GM19099 (cell line): Measurements from ENCODE around the gene GNAQ.

ENCODE experiments used
- POLR2A ChIP-seq: IDR thresholded peaks from 3 replicates; pipeline ENCODE4 v1.6.1; 2011; ENCODE audit warnings: low read depth; ENCODE audit not compliant: insufficient read length; ENCODE audit errors: extremely low read depth

GNAQ gene

GRCh38 chr9:77773381-77773780 lies 258.2 kb downstream of the GNAQ start:
- TF ChIP-seq POLR2A = no peak

- TF ChIP-seq POLR2A = no peak
These were observed 259.0 kb downstream of the GNAQ start for GRCh38 chr9:77772646-77773045.

- no peak for TF ChIP-seq POLR2A
These were observed 260.4 kb downstream of the GNAQ start for GRCh38 chr9:77771171-77771570.

- no peak for TF ChIP-seq POLR2A
These were observed 261.3 kb downstream of the GNAQ start for GRCh38 chr9:77770340-77770739.

- no peak for TF ChIP-seq POLR2A
These were observed 262.4 kb downstream of the GNAQ start for GRCh38 chr9:77769246-77769645.

GRCh38 chr9:77766587-77766986 lies 265.0 kb downstream of the GNAQ start:
- TF ChIP-seq POLR2A = no peak

- TF ChIP-seq POLR2A = no peak
These were observed 265.8 kb downstream of the GNAQ start for GRCh38 chr9:77765781-77766259.

- no peak for TF ChIP-seq POLR2A
These were observed 266.5 kb downstream of the GNAQ start for GRCh38 chr9:77764894-77765780.

GRCh38 chr9:77763566-77763965 lies 268.0 kb downstream of the GNAQ start:
- TF ChIP-seq POLR2A = no peak

- no peak for TF ChIP-seq POLR2A
These were observed 272.2 kb downstream of the GNAQ start for GRCh38 chr9:77759391-77759790.

- TF ChIP-seq POLR2A = no peak
These were observed 275.2 kb downstream of the GNAQ start for GRCh38 chr9:77756449-77756848.

- TF ChIP-seq POLR2A = no peak
These were observed 278.4 kb downstream of the GNAQ start for GRCh38 chr9:77753180-77753579.

GRCh38 chr9:77752554-77752953 lies 279.1 kb downstream of the GNAQ start:
- TF ChIP-seq POLR2A = no peak

- no peak for TF ChIP-seq POLR2A
These were observed 280.1 kb downstream of the GNAQ start for GRCh38 chr9:77751341-77752091.

GRCh38 chr9:77750981-77751340 lies 280.6 kb downstream of the GNAQ start:
- TF ChIP-seq POLR2A = no peak

- no peak for TF ChIP-seq POLR2A
These were observed 281.3 kb downstream of the GNAQ start for GRCh38 chr9:77750284-77750683.
